NCI-H187 (cell line): ENCODE data around the gene CREB5.
"Not testable (repeated sequence)": the region's sequence is repeated elsewhere in the genome, so short reads cannot be mapped to it uniquely, and the experiment has no call there.

Source experiments
- DNase-seq, 2 experiments: peaks; one replicate each; lab custom pipeline; 2025; lab: John Stamatoyannopoulos, UW

Gene CREB5

GRCh38 chr7:28815369-28815927 lies 403.1 kb downstream of the CREB5 start:
- no peak for DNase-seq

GRCh38 chr7:28815928-28816373 lies 403.6 kb downstream of the CREB5 start:
- no peak for DNase-seq

GRCh38 chr7:28818996-28819395 lies 406.7 kb downstream of the CREB5 start:
- no peak for DNase-seq

GRCh38 chr7:28823582-28823981 lies 411.3 kb downstream of the CREB5 start:
- no peak for DNase-seq

GRCh38 chr7:28825817-28826448 lies 413.6 kb downstream of the CREB5 start:
- not testable (repeated sequence) for DNase-seq

- DNase-seq = no peak
Observed at GRCh38 chr7:28830846-28831245, 418.5 kb downstream of the CREB5 start.

- no peak for DNase-seq
Observed at GRCh38 chr7:28832669-28833068, 420.4 kb downstream of the CREB5 start.

- DNase-seq = no peak
Observed at GRCh38 chr7:28835800-28836199, 423.5 kb downstream of the CREB5 start.

GRCh38 chr7:28836716-28837115 lies 424.4 kb downstream of the CREB5 start:
- no peak for DNase-seq

GRCh38 chr7:28837216-28837615 lies 424.9 kb downstream of the CREB5 start:
- no peak for DNase-seq

GRCh38 chr7:28840592-28840995 lies 428.3 kb downstream of the CREB5 start:
- peak in 1 of 2 experiments; percentile 7 for DNase-seq

GRCh38 chr7:28841766-28842165 lies 429.4 kb downstream of the CREB5 start:
- DNase-seq = no peak

- DNase-seq = no peak
Observed at GRCh38 chr7:28842769-28843295, 430.5 kb downstream of the CREB5 start.

- DNase-seq = no peak
Observed at GRCh38 chr7:28845106-28845505, 432.8 kb downstream of the CREB5 start.

- no peak for DNase-seq
Observed at GRCh38 chr7:28847176-28847575, 434.9 kb downstream of the CREB5 start.

GRCh38 chr7:28847681-28848080 lies 435.4 kb downstream of the CREB5 start:
- no peak for DNase-seq

- DNase-seq = no peak
Observed at GRCh38 chr7:28848906-28849305, 436.6 kb downstream of the CREB5 start.

- DNase-seq = no peak
Observed at GRCh38 chr7:28850699-28851098, 438.4 kb downstream of the CREB5 start.

GRCh38 chr7:28853150-28853549 lies 440.8 kb downstream of the CREB5 start:
- no peak for DNase-seq

- DNase-seq = peak; percentile 38 to 50
Observed at GRCh38 chr7:28853834-28854749, 441.8 kb downstream of the CREB5 start.

- no peak for DNase-seq
Observed at GRCh38 chr7:28854750-28855074, 442.4 kb downstream of the CREB5 start.

- DNase-seq = no peak
Observed at GRCh38 chr7:28855538-28856217, 443.4 kb downstream of the CREB5 start.
